Activated CD4-positive, alpha-beta T cell treated with anti-CD3 and anti-CD28 coated beads for 1 hour (primary cell): ENCODE data around the gene GALNT10.

ENCODE experiments used
- DNase-seq: peaks from one replicate; pipeline ENCODE4 v3.0.0-alpha.2; 2020

GALNT10 gene

GRCh38 chr5:154419236-154419635, 228.7 kb downstream of the GALNT10 start:
- DNase-seq = no peak

- DNase-seq = no peak
These were observed 231.3 kb downstream of the GALNT10 start for GRCh38 chr5:154421868-154422267.

GRCh38 chr5:154422298-154422697, 231.8 kb downstream of the GALNT10 start:
- no peak for DNase-seq

GRCh38 chr5:154428208-154428607, 237.7 kb downstream of the GALNT10 start:
- DNase-seq = no peak

- no peak for DNase-seq
These were observed 238.8 kb downstream of the GALNT10 start for GRCh38 chr5:154429341-154429740.

GRCh38 chr5:154430466-154430865, 239.9 kb downstream of the GALNT10 start:
- DNase-seq = no peak

- no peak for DNase-seq
These were observed 240.6 kb downstream of the GALNT10 start for GRCh38 chr5:154430961-154431630.

- no peak for DNase-seq
These were observed 244.7 kb downstream of the GALNT10 start for GRCh38 chr5:154435226-154435625.

- no peak for DNase-seq
These were observed 246.9 kb downstream of the GALNT10 start for GRCh38 chr5:154437281-154437965.

GRCh38 chr5:154440540-154440939, 250.0 kb downstream of the GALNT10 start:
- DNase-seq = no peak

GRCh38 chr5:154442801-154443200, 252.3 kb downstream of the GALNT10 start:
- DNase-seq = no peak

- DNase-seq = no peak
These were observed 254.3 kb downstream of the GALNT10 start for GRCh38 chr5:154444556-154445421.

GRCh38 chr5:154445422-154446194, 255.1 kb downstream of the GALNT10 start, which contains the start of gene SAP30L:
SAP30L (plus strand) TSS chr5:154445997; CDS start chr5:154446605, 608 bp downstream.
- DNase-seq = peak; percentile 93

GRCh38 chr5:154446195-154447088, 255.9 kb downstream of the GALNT10 start:
- DNase-seq = peak; percentile 13

GRCh38 chr5:154447089-154447725, 256.7 kb downstream of the GALNT10 start:
- no peak for DNase-seq

- no peak for DNase-seq
These were observed 259.3 kb downstream of the GALNT10 start for GRCh38 chr5:154449786-154450185.

- DNase-seq = no peak
These were observed 261.4 kb downstream of the GALNT10 start for GRCh38 chr5:154451957-154452356.

- no peak for DNase-seq
These were observed 265.1 kb downstream of the GALNT10 start for GRCh38 chr5:154455585-154455984.

GRCh38 chr5:154456540-154456939, 266.0 kb downstream of the GALNT10 start:
- no peak for DNase-seq

GRCh38 chr5:154459015-154459414, 268.5 kb downstream of the GALNT10 start:
- no peak for DNase-seq

GRCh38 chr5:154460172-154460571, 269.6 kb downstream of the GALNT10 start:
- DNase-seq = no peak
